GM12891 (cell line): ENCODE measurements around the gene CORO2B.

Experiments used
- DNase-seq: peaks from one replicate; pipeline ENCODE4 v3.0.0; 2011; ENCODE audit warnings: low spot score; ENCODE audit not compliant: insufficient read length
- FAIRE-seq: peaks from 2 replicates; lab custom pipeline; 2011; peaks lifted over from hg19 to GRCh38; lab: Jason Lieb, UNC
- PAX5 ChIP-seq: IDR thresholded peaks from 2 replicates; pipeline ENCODE4 v1.6.1; 2011; ENCODE audit warnings: low read length, moderate library complexity, mild to moderate bottlenecking; ENCODE audit not compliant: insufficient read depth, severe bottlenecking
- POLR2A ChIP-seq: IDR thresholded peaks from 2 replicates; pipeline ENCODE4 v1.6.1; 2011; ENCODE audit warnings: low read depth, low read length, control low read depth
- POLR2AphosphoS5 ChIP-seq: IDR thresholded peaks from 2 replicates; pipeline ENCODE4 v1.6.1; 2011; ENCODE audit warnings: low read depth, low read length, control low read depth
- POU2F2 ChIP-seq: IDR thresholded peaks from 2 replicates; pipeline ENCODE4 v1.6.1; 2011; ENCODE audit warnings: low read depth, mild to moderate bottlenecking, control low read depth, low read length, moderate library complexity
- SPI1 ChIP-seq: IDR thresholded peaks from 2 replicates; pipeline ENCODE4 v1.6.1; 2011; ENCODE audit warnings: low read depth, low read length, control low read depth
- TAF1 ChIP-seq: IDR thresholded peaks from 2 replicates; pipeline ENCODE4 v1.6.1; 2011; ENCODE audit warnings: low read depth, low read length, control low read depth

The CORO2B gene

GRCh38 chr15:68767833-68768232 lies 189.0 kb downstream of the CORO2B start:
- FAIRE-seq (no peak), DNase-seq (no peak)
- TF ChIP-seq PAX5: no peak
- TF ChIP-seq TAF1: no peak
- no peak for TF ChIP-seq POLR2A
- no peak for TF ChIP-seq POU2F2
- no peak for TF ChIP-seq POLR2AphosphoS5
- no peak for TF ChIP-seq SPI1

- DNase-seq: no peak
- FAIRE-seq: no peak
- no peak for TF ChIP-seq POLR2AphosphoS5
- no peak for TF ChIP-seq SPI1
Observed at GRCh38 chr15:68768321-68768720, 189.5 kb downstream of the CORO2B start.

GRCh38 chr15:68769702-68770101 lies 190.9 kb downstream of the CORO2B start:
- FAIRE-seq (no peak), DNase-seq (no peak)
- TF ChIP-seq POLR2AphosphoS5 (no peak), POU2F2 (no peak), PAX5 (no peak), POLR2A (no peak), TAF1 (no peak), SPI1 (no peak)

GRCh38 chr15:68770216-68770615 lies 191.4 kb downstream of the CORO2B start:
- no peak for FAIRE-seq
- TF ChIP-seq POU2F2: no peak

GRCh38 chr15:68773036-68773435 lies 194.2 kb downstream of the CORO2B start:
- TF ChIP-seq PAX5 (no peak), POLR2A (no peak), POU2F2 (no peak)
- FAIRE-seq: no peak
- DNase-seq: no peak

More at GRCh38 chr15:68770216-68770615, 191.4 kb downstream of the CORO2B start:
- no peak for DNase-seq

- TF ChIP-seq TAF1: no peak
- TF ChIP-seq PAX5: no peak
- TF ChIP-seq POLR2A: no peak
- FAIRE-seq: no peak
Observed at GRCh38 chr15:68774120-68774519, 195.3 kb downstream of the CORO2B start.

GRCh38 chr15:68774521-68775235 lies 195.9 kb downstream of the CORO2B start:
- no peak for TF ChIP-seq POLR2AphosphoS5
- TF ChIP-seq SPI1: no peak
- no peak for TF ChIP-seq PAX5
- TF ChIP-seq POU2F2: no peak
- no peak for TF ChIP-seq TAF1
- no peak for TF ChIP-seq POLR2A
- FAIRE-seq (peak; percentile 16), DNase-seq (no peak)

More at GRCh38 chr15:68774120-68774519, 195.3 kb downstream of the CORO2B start:
- no peak for DNase-seq

GRCh38 chr15:68775236-68775577 lies 196.4 kb downstream of the CORO2B start:
- no peak for DNase-seq
- no peak for FAIRE-seq
- no peak for TF ChIP-seq POLR2AphosphoS5
- TF ChIP-seq POU2F2: no peak
- TF ChIP-seq PAX5: no peak
- no peak for TF ChIP-seq POLR2A
- no peak for TF ChIP-seq TAF1
- no peak for TF ChIP-seq SPI1

- no peak for FAIRE-seq
- TF ChIP-seq POLR2AphosphoS5 (no peak), POLR2A (no peak), TAF1 (no peak), PAX5 (no peak), SPI1 (no peak), POU2F2 (no peak)
- DNase-seq: no peak
Observed at GRCh38 chr15:68775671-68776476, 197.1 kb downstream of the CORO2B start.

GRCh38 chr15:68776477-68777270 lies 197.9 kb downstream of the CORO2B start:
- DNase-seq (no peak), FAIRE-seq (no peak)

More at GRCh38 chr15:68776477-68777270, 197.9 kb downstream of the CORO2B start:
- TF ChIP-seq POLR2A (no peak; the same call in 1 of the 2 replicates), SPI1 (no peak), POU2F2 (no peak), POLR2AphosphoS5 (no peak), TAF1 (no peak), PAX5 (no peak)
